ENCODE results near the gene ATG14.

ATG14 gene

GRCh38 chr14:55418411-55418810, 6.8 kb upstream of the ATG14 start:
- TF ChIP-seq ESRRG (CRISPR knock-in tag; IDR thresholded peaks at IDR 0.05), result no peak
- TF ChIP-seq, protein P1, sequence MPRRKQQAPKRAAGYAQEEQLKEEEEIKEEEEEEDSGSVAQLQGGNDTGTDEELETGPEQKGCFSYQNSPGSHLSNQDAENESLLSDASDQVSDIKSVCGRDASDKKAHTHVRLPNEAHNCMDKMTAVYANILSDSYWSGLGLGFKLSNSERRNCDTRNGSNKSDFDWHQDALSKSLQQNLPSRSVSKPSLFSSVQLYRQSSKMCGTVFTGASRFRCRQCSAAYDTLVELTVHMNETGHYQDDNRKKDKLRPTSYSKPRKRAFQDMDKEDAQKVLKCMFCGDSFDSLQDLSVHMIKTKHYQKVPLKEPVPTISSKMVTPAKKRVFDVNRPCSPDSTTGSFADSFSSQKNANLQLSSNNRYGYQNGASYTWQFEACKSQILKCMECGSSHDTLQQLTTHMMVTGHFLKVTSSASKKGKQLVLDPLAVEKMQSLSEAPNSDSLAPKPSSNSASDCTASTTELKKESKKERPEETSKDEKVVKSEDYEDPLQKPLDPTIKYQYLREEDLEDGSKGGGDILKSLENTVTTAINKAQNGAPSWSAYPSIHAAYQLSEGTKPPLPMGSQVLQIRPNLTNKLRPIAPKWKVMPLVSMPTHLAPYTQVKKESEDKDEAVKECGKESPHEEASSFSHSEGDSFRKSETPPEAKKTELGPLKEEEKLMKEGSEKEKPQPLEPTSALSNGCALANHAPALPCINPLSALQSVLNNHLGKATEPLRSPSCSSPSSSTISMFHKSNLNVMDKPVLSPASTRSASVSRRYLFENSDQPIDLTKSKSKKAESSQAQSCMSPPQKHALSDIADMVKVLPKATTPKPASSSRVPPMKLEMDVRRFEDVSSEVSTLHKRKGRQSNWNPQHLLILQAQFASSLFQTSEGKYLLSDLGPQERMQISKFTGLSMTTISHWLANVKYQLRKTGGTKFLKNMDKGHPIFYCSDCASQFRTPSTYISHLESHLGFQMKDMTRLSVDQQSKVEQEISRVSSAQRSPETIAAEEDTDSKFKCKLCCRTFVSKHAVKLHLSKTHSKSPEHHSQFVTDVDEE (CRISPR knock-in tag; IDR thresholded peaks at IDR 0.05), result no peak
- TF ChIP-seq OSR1 (CRISPR knock-in tag; IDR thresholded peaks at IDR 0.05), result no peak
- no peak for TF ChIP-seq ZC3H10 (CRISPR knock-in tag; IDR thresholded peaks at IDR 0.05)
- TF ChIP-seq BACH2 (CRISPR knock-in tag; IDR thresholded peaks at IDR 0.05; ENCODE audit: borderline replicate concordance), result no peak
- TF ChIP-seq CSRNP3 (CRISPR knock-in tag; IDR thresholded peaks at IDR 0.05), result no peak
- no peak for TF ChIP-seq ZFP30 (CRISPR knock-in tag; IDR thresholded peaks at IDR 0.05)
- TF ChIP-seq, protein P2, sequence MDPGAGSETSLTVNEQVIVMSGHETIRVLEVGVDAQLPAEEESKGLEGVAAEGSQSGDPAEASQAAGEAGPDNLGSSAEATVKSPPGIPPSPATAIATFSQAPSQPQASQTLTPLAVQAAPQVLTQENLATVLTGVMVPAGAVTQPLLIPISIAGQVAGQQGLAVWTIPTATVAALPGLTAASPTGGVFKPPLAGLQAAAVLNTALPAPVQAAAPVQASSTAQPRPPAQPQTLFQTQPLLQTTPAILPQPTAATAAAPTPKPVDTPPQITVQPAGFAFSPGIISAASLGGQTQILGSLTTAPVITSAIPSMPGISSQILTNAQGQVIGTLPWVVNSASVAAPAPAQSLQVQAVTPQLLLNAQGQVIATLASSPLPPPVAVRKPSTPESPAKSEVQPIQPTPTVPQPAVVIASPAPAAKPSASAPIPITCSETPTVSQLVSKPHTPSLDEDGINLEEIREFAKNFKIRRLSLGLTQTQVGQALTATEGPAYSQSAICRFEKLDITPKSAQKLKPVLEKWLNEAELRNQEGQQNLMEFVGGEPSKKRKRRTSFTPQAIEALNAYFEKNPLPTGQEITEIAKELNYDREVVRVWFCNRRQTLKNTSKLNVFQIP (CRISPR knock-in tag; IDR thresholded peaks at IDR 0.05; ENCODE audit: borderline replicate concordance, low read depth), result no peak
- TF ChIP-seq ARNTL (CRISPR knock-in tag; IDR thresholded peaks at IDR 0.05; ENCODE audit: borderline replicate concordance, low read depth), result no peak
- no peak for TF ChIP-seq SNAI2 (CRISPR knock-in tag; IDR thresholded peaks at IDR 0.05)
- no peak for TF ChIP-seq ZNF565 (CRISPR knock-in tag; conservative IDR thresholded peaks at IDR 0.05; ENCODE audit: low read depth)
- no peak for ATAC-seq

GRCh38 chr14:55417955-55418354, 6.3 kb upstream of the ATG14 start:
- TF ChIP-seq ZC3H10 (CRISPR knock-in tag; IDR thresholded peaks at IDR 0.05) (no peak), ZNF70 (CRISPR knock-in tag; IDR thresholded peaks at IDR 0.05) (no peak), BACH2 (CRISPR knock-in tag; IDR thresholded peaks at IDR 0.05; ENCODE audit: borderline replicate concordance) (no peak), CSRNP3 (CRISPR knock-in tag; IDR thresholded peaks at IDR 0.05) (no peak), CSDC2 (CRISPR knock-in tag; IDR thresholded peaks at IDR 0.05) (no peak), ZNF8 (CRISPR knock-in tag; IDR thresholded peaks at IDR 0.05) (no peak), TOX (CRISPR knock-in tag; IDR thresholded peaks at IDR 0.05; ENCODE audit: borderline replicate concordance) (no peak), ZNF565 (CRISPR knock-in tag; conservative IDR thresholded peaks at IDR 0.05; ENCODE audit: low read depth) (no peak), RARB (CRISPR knock-in tag; IDR thresholded peaks at IDR 0.05) (no peak), OSR1 (CRISPR knock-in tag; IDR thresholded peaks at IDR 0.05) (no peak), TCF4 (CRISPR knock-in tag; IDR thresholded peaks at IDR 0.05; ENCODE audit: borderline replicate concordance) (no peak), ARNTL (CRISPR knock-in tag; IDR thresholded peaks at IDR 0.05; ENCODE audit: borderline replicate concordance, low read depth) (no peak), PPARA (CRISPR knock-in tag; IDR thresholded peaks at IDR 0.05; ENCODE audit: borderline replicate concordance) (no peak), GLIS3 (CRISPR knock-in tag; IDR thresholded peaks at IDR 0.05) (no peak), ISL1 (CRISPR knock-in tag; IDR thresholded peaks at IDR 0.05) (no peak), ZFP30 (CRISPR knock-in tag; IDR thresholded peaks at IDR 0.05) (no peak)
- no peak for ATAC-seq

- ATAC-seq, result peak; percentile 77
- TF ChIP-seq CSRNP3 (CRISPR knock-in tag; IDR thresholded peaks at IDR 0.05), result no peak
- TF ChIP-seq CSDC2 (CRISPR knock-in tag; IDR thresholded peaks at IDR 0.05), result no peak
- no peak for TF ChIP-seq ZC3H10 (CRISPR knock-in tag; IDR thresholded peaks at IDR 0.05)
- TF ChIP-seq SNAI2 (CRISPR knock-in tag; IDR thresholded peaks at IDR 0.05), result no peak
- TF ChIP-seq RARB (CRISPR knock-in tag; IDR thresholded peaks at IDR 0.05), result no peak
- no peak for TF ChIP-seq TOX (CRISPR knock-in tag; IDR thresholded peaks at IDR 0.05; ENCODE audit: borderline replicate concordance)
- no peak for TF ChIP-seq ESRRG (CRISPR knock-in tag; IDR thresholded peaks at IDR 0.05)
- no peak for TF ChIP-seq ARNTL (CRISPR knock-in tag; IDR thresholded peaks at IDR 0.05; ENCODE audit: borderline replicate concordance, low read depth)
- TF ChIP-seq BACH2 (CRISPR knock-in tag; IDR thresholded peaks at IDR 0.05; ENCODE audit: borderline replicate concordance), result no peak
- TF ChIP-seq, protein P3, sequence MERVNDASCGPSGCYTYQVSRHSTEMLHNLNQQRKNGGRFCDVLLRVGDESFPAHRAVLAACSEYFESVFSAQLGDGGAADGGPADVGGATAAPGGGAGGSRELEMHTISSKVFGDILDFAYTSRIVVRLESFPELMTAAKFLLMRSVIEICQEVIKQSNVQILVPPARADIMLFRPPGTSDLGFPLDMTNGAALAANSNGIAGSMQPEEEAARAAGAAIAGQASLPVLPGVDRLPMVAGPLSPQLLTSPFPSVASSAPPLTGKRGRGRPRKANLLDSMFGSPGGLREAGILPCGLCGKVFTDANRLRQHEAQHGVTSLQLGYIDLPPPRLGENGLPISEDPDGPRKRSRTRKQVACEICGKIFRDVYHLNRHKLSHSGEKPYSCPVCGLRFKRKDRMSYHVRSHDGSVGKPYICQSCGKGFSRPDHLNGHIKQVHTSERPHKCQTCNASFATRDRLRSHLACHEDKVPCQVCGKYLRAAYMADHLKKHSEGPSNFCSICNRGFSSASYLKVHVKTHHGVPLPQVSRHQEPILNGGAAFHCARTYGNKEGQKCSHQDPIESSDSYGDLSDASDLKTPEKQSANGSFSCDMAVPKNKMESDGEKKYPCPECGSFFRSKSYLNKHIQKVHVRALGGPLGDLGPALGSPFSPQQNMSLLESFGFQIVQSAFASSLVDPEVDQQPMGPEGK (CRISPR knock-in tag; IDR thresholded peaks at IDR 0.05; ENCODE audit: borderline replicate concordance), result no peak
- no peak for TF ChIP-seq GLIS3 (CRISPR knock-in tag; IDR thresholded peaks at IDR 0.05)
- TF ChIP-seq, protein P1 (CRISPR knock-in tag; IDR thresholded peaks at IDR 0.05), result no peak
- TF ChIP-seq OSR1 (CRISPR knock-in tag; IDR thresholded peaks at IDR 0.05), result no peak
Observed at GRCh38 chr14:55416866-55417265, 5.2 kb upstream of the ATG14 start.

All from SK-N-SH treated with all-trans-retinoic acid at 6 μM for 48 hours (cell line).